ENCODE measurements around the gene TYK2.
"Not testable (repeated sequence)": the region's sequence is repeated elsewhere in the genome, so short reads cannot be mapped to it uniquely, and the experiment has no call there.

Gene TYK2

GRCh38 chr19:10380313-10381102 is at the start of gene TYK2:
Gene TYK2 (minus strand): TSS chr19:10380572. CDS start chr19:10378406, 2,166 bp downstream.
- peak; percentile 90 for DNase-seq (ENCODE audit: low read depth in 2 of 2)

GRCh38 chr19:10428996-10429381 is 48.6 kb upstream of the TYK2 start:
- no peak for DNase-seq (ENCODE audit: low read depth in 2 of 2)

- no peak for DNase-seq (ENCODE audit: low read depth in 2 of 2)
Measured at GRCh38 chr19:10427169-10427568, 46.8 kb upstream of the TYK2 start.

- DNase-seq (ENCODE audit: low read depth in 2 of 2), result no peak
Measured at GRCh38 chr19:10424011-10424637, 43.8 kb upstream of the TYK2 start.

- no peak for DNase-seq (ENCODE audit: low read depth in 2 of 2)
Measured at GRCh38 chr19:10422846-10423245, 42.5 kb upstream of the TYK2 start.

- DNase-seq (ENCODE audit: low read depth in 2 of 2), result no peak
Measured at GRCh38 chr19:10422046-10422461, 41.7 kb upstream of the TYK2 start.

- no peak for DNase-seq (ENCODE audit: low read depth in 2 of 2)
Measured at GRCh38 chr19:10421240-10422045, 41.1 kb upstream of the TYK2 start.

GRCh38 chr19:10420444-10421239 is 40.3 kb upstream of the TYK2 start, which contains the start of gene PDE4A:
Gene PDE4A (plus strand): TSS chr19:10420538. CDS start chr19:10420765, 227 bp downstream.
- no peak for DNase-seq (ENCODE audit: low read depth in 2 of 2)

- no peak for DNase-seq (ENCODE audit: low read depth in 2 of 2)
Measured at GRCh38 chr19:10419646-10420443, 39.5 kb upstream of the TYK2 start.

- DNase-seq (ENCODE audit: low read depth in 2 of 2), result no peak
Measured at GRCh38 chr19:10419200-10419645, 38.9 kb upstream of the TYK2 start.

- DNase-seq (ENCODE audit: low read depth in 2 of 2), result no peak
Measured at GRCh38 chr19:10418485-10419199, 38.3 kb upstream of the TYK2 start.

- no peak for DNase-seq (ENCODE audit: low read depth in 2 of 2)
Measured at GRCh38 chr19:10418235-10418484, 37.8 kb upstream of the TYK2 start.

GRCh38 chr19:10417541-10418234 is 37.3 kb upstream of the TYK2 start:
- DNase-seq (ENCODE audit: low read depth in 2 of 2), result no peak

- DNase-seq (ENCODE audit: low read depth in 2 of 2), result peak; percentile 84
Measured at GRCh38 chr19:10416380-10417257, 36.2 kb upstream of the TYK2 start.

GRCh38 chr19:10416083-10416379 is 35.7 kb upstream of the TYK2 start:
- no peak for DNase-seq (ENCODE audit: low read depth in 2 of 2)

- DNase-seq (ENCODE audit: low read depth in 2 of 2), result no peak
Measured at GRCh38 chr19:10412257-10412977, 32.0 kb upstream of the TYK2 start.

GRCh38 chr19:10411224-10411623 is 30.9 kb upstream of the TYK2 start:
- DNase-seq (ENCODE audit: low read depth in 2 of 2), result not testable (repeated sequence)

Measured in stimulated activated CD8-positive, alpha-beta memory T cell treated with anti-CD3 and anti-CD28 coated beads, Interleukin-2, amount 100 ng/mL, for 1 hour (primary cell).